ENCODE measurements around the gene EPB41L3. TPM values are rescaled to one million over a fixed set of nuclear protein-coding genes. Genes with fewer than 3 reads are reported as not detected.

EPB41L3 gene
- total RNA-seq, 2 experiments from 2014 or later, result not detected

DNA sequence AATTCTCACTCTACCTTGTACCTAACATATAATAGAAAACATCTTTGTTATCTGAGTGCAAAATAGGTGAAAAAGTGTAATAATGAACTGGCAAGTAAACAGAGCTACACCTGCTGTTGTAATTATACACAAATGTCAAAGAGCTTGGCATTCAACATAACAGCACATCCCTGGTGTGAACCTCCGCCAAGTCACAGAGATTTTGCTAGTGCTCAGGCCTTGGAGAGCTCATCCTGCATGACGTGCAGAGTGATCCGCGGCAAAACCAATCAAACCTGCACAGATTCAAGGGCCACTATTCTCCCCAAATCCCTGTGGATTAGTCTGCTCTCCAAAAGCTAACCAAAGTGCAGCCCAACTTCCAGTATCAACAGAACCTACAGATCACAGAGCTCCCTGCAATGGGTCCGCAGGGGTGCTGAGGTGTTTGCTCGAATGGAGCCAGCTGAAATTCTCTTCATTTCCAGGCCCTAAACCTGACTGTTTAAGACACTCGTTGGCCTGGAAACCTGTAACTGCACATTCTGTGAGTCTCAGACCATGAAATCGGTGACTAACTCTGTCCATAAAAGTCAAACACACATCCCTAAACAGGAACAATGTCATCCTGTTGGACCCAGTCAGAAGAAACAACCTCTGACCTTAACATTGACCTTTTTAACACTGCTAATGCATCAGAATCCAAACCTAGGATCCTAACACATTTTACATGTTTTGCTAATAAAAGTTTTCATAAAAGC lies 111.8 kb downstream of the EPB41L3 start:
- intact Hi-C loops (cut with micrococcal nuclease; ENCODE audit: unreplicated experiment), result no loop called here
- H3K4me2 ChIP-seq (ENCODE audit: low read length), result no peak overlapping the region
- H3K4me3 ChIP-seq (ENCODE audit: low read depth, low read length, poor library complexity, severe bottlenecking), result no peak overlapping the region
- CTCF ChIA-PET (ENCODE audit: unreplicated experiment), result no interaction called here
- no peaks in the 10 kb centered on the region for H3K9me3 ChIP-seq (ENCODE audit: low read length)
- no peaks in the 10 kb centered on the region for H3K4me1 ChIP-seq (ENCODE audit: insufficient read depth, low read length, poor library complexity, severe bottlenecking)
- TF ChIP-seq EZH2phosphoT487 (IDR thresholded peaks at IDR 0.05; ENCODE audit: borderline replicate concordance, low read depth, low read length), result no peak
- TF ChIP-seq, protein P1, sequence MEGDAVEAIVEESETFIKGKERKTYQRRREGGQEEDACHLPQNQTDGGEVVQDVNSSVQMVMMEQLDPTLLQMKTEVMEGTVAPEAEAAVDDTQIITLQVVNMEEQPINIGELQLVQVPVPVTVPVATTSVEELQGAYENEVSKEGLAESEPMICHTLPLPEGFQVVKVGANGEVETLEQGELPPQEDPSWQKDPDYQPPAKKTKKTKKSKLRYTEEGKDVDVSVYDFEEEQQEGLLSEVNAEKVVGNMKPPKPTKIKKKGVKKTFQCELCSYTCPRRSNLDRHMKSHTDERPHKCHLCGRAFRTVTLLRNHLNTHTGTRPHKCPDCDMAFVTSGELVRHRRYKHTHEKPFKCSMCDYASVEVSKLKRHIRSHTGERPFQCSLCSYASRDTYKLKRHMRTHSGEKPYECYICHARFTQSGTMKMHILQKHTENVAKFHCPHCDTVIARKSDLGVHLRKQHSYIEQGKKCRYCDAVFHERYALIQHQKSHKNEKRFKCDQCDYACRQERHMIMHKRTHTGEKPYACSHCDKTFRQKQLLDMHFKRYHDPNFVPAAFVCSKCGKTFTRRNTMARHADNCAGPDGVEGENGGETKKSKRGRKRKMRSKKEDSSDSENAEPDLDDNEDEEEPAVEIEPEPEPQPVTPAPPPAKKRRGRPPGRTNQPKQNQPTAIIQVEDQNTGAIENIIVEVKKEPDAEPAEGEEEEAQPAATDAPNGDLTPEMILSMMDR (conservative IDR thresholded peaks at IDR 0.05; ENCODE audit: low read length), result no peak
- H3K9me2 ChIP-seq (ENCODE audit: insufficient read depth, low read length), result no peaks in the 10 kb centered on the region
- no peaks in the 10 kb centered on the region for H3K79me2 ChIP-seq (ENCODE audit: insufficient read depth, low read depth, low read length)
- no peak overlapping the region for H2AFZ ChIP-seq (ENCODE audit: low read length)
- no peaks in the 10 kb centered on the region for H3K36me3 ChIP-seq (ENCODE audit: insufficient read depth, low read length)
- no peak for DNase-seq (ENCODE audit: low spot score)
- H3K27ac ChIP-seq (ENCODE audit: low read depth, low read length, poor library complexity, severe bottlenecking), result no peak overlapping the region
- POLR2A ChIA-PET, result interaction anchor here (1.3 to 1.9 kb wide), 2 partner anchors 11 to 15 kb away, joined by 4 to 8 read pairs; no protein-coding TSS in a partner anchor
- no peaks in the 10 kb centered on the region for H4K20me1 ChIP-seq (ENCODE audit: insufficient read depth, low read length)
- BruUV-seq (replicated peaks), result no TSS peak

DNA sequence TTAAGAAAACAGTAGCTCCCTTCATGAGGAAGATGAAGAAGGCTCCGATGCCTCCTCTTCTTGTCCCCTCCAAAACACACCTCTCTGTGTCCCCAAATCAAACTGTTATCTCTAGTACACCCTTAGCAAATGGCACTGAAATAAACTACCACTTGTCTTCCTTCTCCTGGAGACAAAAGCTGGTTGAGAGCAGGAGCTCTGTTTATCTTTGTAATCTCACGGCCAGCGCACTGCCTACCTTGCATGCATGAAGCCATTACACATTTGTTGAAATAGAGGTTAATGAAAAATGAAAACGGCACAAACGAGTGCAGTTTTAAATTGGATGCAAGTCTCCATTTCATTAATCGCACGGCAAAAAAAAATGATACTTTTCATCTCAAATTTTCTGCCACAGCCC lies 113.7 kb downstream of the EPB41L3 start:
- CTCF ChIA-PET (ENCODE audit: unreplicated experiment), result interaction anchor here (0.5 kb wide), 1 partner anchor 37 kb away, joined by 3 read pairs; no protein-coding TSS in a partner anchor
- no TSS peak for BruUV-seq (replicated peaks)
- H3K4me3 ChIP-seq (ENCODE audit: low read depth, low read length, poor library complexity, severe bottlenecking), result no peak overlapping the region

More for the DNA sequence above, 113.7 kb downstream of the EPB41L3 start:
- intact Hi-C loops (cut with micrococcal nuclease; ENCODE audit: unreplicated experiment), result no loop called here
- no peaks in the 10 kb centered on the region for H4K20me1 ChIP-seq (ENCODE audit: insufficient read depth, low read length)
- no peak for DNase-seq (ENCODE audit: low spot score)
- no peaks in the 10 kb centered on the region for H3K9me2 ChIP-seq (ENCODE audit: insufficient read depth, low read length)
- POLR2A ChIA-PET, result interaction anchor here (0.7 kb wide), 1 partner anchor 62 kb away, joined by 3 read pairs; no protein-coding TSS in a partner anchor
- H3K27ac ChIP-seq (ENCODE audit: low read depth, low read length, poor library complexity, severe bottlenecking), result no peak overlapping the region
- no peak overlapping the region for H2AFZ ChIP-seq (ENCODE audit: low read length)
- H3K4me1 ChIP-seq (ENCODE audit: insufficient read depth, low read length, poor library complexity, severe bottlenecking), result no peaks in the 10 kb centered on the region
- TF ChIP-seq EZH2phosphoT487 (IDR thresholded peaks at IDR 0.05; ENCODE audit: borderline replicate concordance, low read depth, low read length), result no peak
- TF ChIP-seq, protein P1 (conservative IDR thresholded peaks at IDR 0.05; ENCODE audit: low read length), result no peak
- H3K9me3 ChIP-seq (ENCODE audit: low read length), result no peaks in the 10 kb centered on the region
- no peaks in the 10 kb centered on the region for H3K36me3 ChIP-seq (ENCODE audit: insufficient read depth, low read length)
- H3K79me2 ChIP-seq (ENCODE audit: insufficient read depth, low read depth, low read length), result no peaks in the 10 kb centered on the region
- H3K4me2 ChIP-seq (ENCODE audit: low read length), result no peak overlapping the region

All from OCI-LY7 (cell line).